Measurements from ENCODE around the gene UBB.

Gene UBB

GRCh38 chr17:16428098-16428882 lies 47.4 kb downstream of the UBB start:
- H3K9me2 ChIP-seq (replicated peaks; ENCODE audit: control insufficient read depth, low read length) = no peaks in the 10 kb centered on the region
- H3K4me3 ChIP-seq (ENCODE audit: low read length) = no peak overlapping the region
- peaks cover 8% of the 10 kb centered on the region for H3K4me1 ChIP-seq (ENCODE audit: control insufficient read depth, low read length)
- H3K36me3 ChIP-seq (ENCODE audit: control insufficient read depth, low read length) = no peaks in the 10 kb centered on the region
- H3K9me3 ChIP-seq (ENCODE audit: control insufficient read depth, insufficient read depth, low read length) = no peaks in the 10 kb centered on the region
- no peaks in the 10 kb centered on the region for H4K20me1 ChIP-seq (ENCODE audit: control insufficient read depth, insufficient read depth, low read depth, low read length)
- no peak overlapping the region for H3K27ac ChIP-seq (ENCODE audit: low read depth, low read length)
- H3K79me2 ChIP-seq (ENCODE audit: control insufficient read depth, low read length) = no peaks in the 10 kb centered on the region
- no peaks in the 10 kb centered on the region for H3F3A ChIP-seq (ENCODE audit: control insufficient read depth, insufficient read depth)
- TF ChIP-seq EZH2phosphoT487 (IDR thresholded peaks at IDR 0.05; ENCODE audit: borderline replicate concordance, low read length) = no peak
- peak; percentile 95 for TF ChIP-seq CTCF (IDR thresholded peaks at IDR 0.05; ENCODE audit: low read depth, low read length, poor library complexity, severe bottlenecking)
- no peaks in the 10 kb centered on the region for H3K27me3 ChIP-seq (ENCODE audit: control insufficient read depth, low read length)
- 0 out of 2 replicates have a peak overlapping the region, but pooled peaks have one; percentile 6 for H3K4me2 ChIP-seq (ENCODE audit: low read length)

GRCh38 chr17:16429083-16429482 lies 48.2 kb downstream of the UBB start:
- Histone ChIP-seq H3F3A (ENCODE audit: control insufficient read depth, insufficient read depth) (no peaks in the 10 kb centered on the region), H3K4me2 (ENCODE audit: low read length) (no peak overlapping the region), H3K4me1 (ENCODE audit: control insufficient read depth, low read length) (peaks cover 8% of the 10 kb centered on the region), H4K20me1 (ENCODE audit: control insufficient read depth, insufficient read depth, low read depth, low read length) (no peaks in the 10 kb centered on the region), H3K79me2 (ENCODE audit: control insufficient read depth, low read length) (no peaks in the 10 kb centered on the region), H3K9me2 (replicated peaks; ENCODE audit: control insufficient read depth, low read length) (no peaks in the 10 kb centered on the region), H3K9me3 (ENCODE audit: control insufficient read depth, insufficient read depth, low read length) (no peaks in the 10 kb centered on the region), H3K27ac (ENCODE audit: low read depth, low read length) (no peak overlapping the region), H3K27me3 (ENCODE audit: control insufficient read depth, low read length) (no peaks in the 10 kb centered on the region), H3K4me3 (ENCODE audit: low read length) (no peak overlapping the region), H3K36me3 (ENCODE audit: control insufficient read depth, low read length) (no peaks in the 10 kb centered on the region)
- TF ChIP-seq CTCF (IDR thresholded peaks at IDR 0.05; ENCODE audit: low read depth, low read length, poor library complexity, severe bottlenecking) (no peak), EZH2phosphoT487 (IDR thresholded peaks at IDR 0.05; ENCODE audit: borderline replicate concordance, low read length) (no peak)

GRCh38 chr17:16430650-16431049 lies 49.8 kb downstream of the UBB start:
- Histone ChIP-seq H3K9me3 (ENCODE audit: control insufficient read depth, insufficient read depth, low read length) (no peaks in the 10 kb centered on the region), H3K4me3 (ENCODE audit: low read length) (no peak overlapping the region), H4K20me1 (ENCODE audit: control insufficient read depth, insufficient read depth, low read depth, low read length) (no peaks in the 10 kb centered on the region), H3K4me1 (ENCODE audit: control insufficient read depth, low read length) (peaks cover 20% of the 10 kb centered on the region), H3K4me2 (ENCODE audit: low read length) (no peak overlapping the region), H3K79me2 (ENCODE audit: control insufficient read depth, low read length) (no peaks in the 10 kb centered on the region), H3K27ac (ENCODE audit: low read depth, low read length) (no peak overlapping the region), H3K9me2 (replicated peaks; ENCODE audit: control insufficient read depth, low read length) (no peaks in the 10 kb centered on the region), H3K27me3 (ENCODE audit: control insufficient read depth, low read length) (no peaks in the 10 kb centered on the region), H3K36me3 (ENCODE audit: control insufficient read depth, low read length) (no peaks in the 10 kb centered on the region), H3F3A (ENCODE audit: control insufficient read depth, insufficient read depth) (no peaks in the 10 kb centered on the region)
- TF ChIP-seq EZH2phosphoT487 (IDR thresholded peaks at IDR 0.05; ENCODE audit: borderline replicate concordance, low read length) (no peak), CTCF (IDR thresholded peaks at IDR 0.05; ENCODE audit: low read depth, low read length, poor library complexity, severe bottlenecking) (no peak)
